Osteoblast (primary cell): Measurements from ENCODE around the gene ZGRF1. TPM values are rescaled to one million over a fixed set of nuclear protein-coding genes. Genes with fewer than 3 reads are reported as not detected.

Source experiments
- DNase-seq: peaks from one replicate; pipeline ENCODE4 v3.0.0; 2011; ENCODE audit warnings: low spot score, mixed read lengths; ENCODE audit not compliant: insufficient read length; ENCODE audit errors: missing footprints
- H2AFZ ChIP-seq: 2 replicates; pipeline ENCODE4 v1.6.0; 2011; ENCODE audit warnings: mild to moderate bottlenecking, low read length
- H3K27ac ChIP-seq: 2 replicates; pipeline ENCODE4 v1.5.1; 2011; ENCODE audit warnings: mild to moderate bottlenecking, low read depth, low read length, moderate library complexity
- H3K27me3 ChIP-seq: 2 replicates; pipeline ENCODE4 v1.6.0; 2012; ENCODE audit warnings: mild to moderate bottlenecking, control low read depth, inconsistent platforms, low read length, moderate library complexity; ENCODE audit not compliant: insufficient read depth
- H3K36me3 ChIP-seq: 2 replicates; pipeline ENCODE4 v1.5.1; 2011; ENCODE audit warnings: mild to moderate bottlenecking, low read length, control low read depth, moderate library complexity; ENCODE audit not compliant: insufficient read depth
- H3K4me1 ChIP-seq: 2 replicates; pipeline ENCODE4 v1.5.1; 2011; ENCODE audit warnings: mild to moderate bottlenecking, low read length, control low read depth, moderate library complexity; ENCODE audit not compliant: insufficient read depth
- H3K4me2 ChIP-seq: 2 replicates; pipeline ENCODE4 v1.6.0; 2011; ENCODE audit warnings: mild to moderate bottlenecking, low read length; ENCODE audit not compliant: insufficient read depth
- H3K4me3 ChIP-seq: fragments of 200-600 bp; sonication (generic); 3 replicates; pipeline ENCODE4 v1.5.1; 2012; ENCODE audit warnings: mild to moderate bottlenecking, low read length, inconsistent platforms; ENCODE audit not compliant: insufficient read depth
- H3K79me2 ChIP-seq: 2 replicates; pipeline ENCODE4 v1.6.0; 2012; ENCODE audit warnings: mild to moderate bottlenecking, low read length, control low read depth, inconsistent platforms; ENCODE audit not compliant: insufficient read depth
- H3K9me3 ChIP-seq: 2 replicates; pipeline ENCODE4 v1.5.1; 2011; ENCODE audit warnings: low read depth, low read length, control low read depth
- H4K20me1 ChIP-seq: 2 replicates; pipeline ENCODE4 v1.6.0; 2012; ENCODE audit warnings: mild to moderate bottlenecking, low read length, control low read depth; ENCODE audit not compliant: insufficient read depth
- total RNA-seq: library from RNA; depleted of rRNA; stranded (reverse); fragments of >200 nt; gene quantifications from 2 replicates; pipeline ENCODE4 v1.2.3, GENCODE V29; 2012
- TF ChIP-seq, protein P1 (sequence below): IDR thresholded peaks from 2 replicates; pipeline ENCODE4 v1.5.1; 2011; ENCODE audit warnings: mild to moderate bottlenecking, low read depth, low read length, moderate library complexity; ENCODE audit errors: extremely low read depth

Gene ZGRF1
- total RNA-seq, 1 donor: 5.8 TPM

DNA sequence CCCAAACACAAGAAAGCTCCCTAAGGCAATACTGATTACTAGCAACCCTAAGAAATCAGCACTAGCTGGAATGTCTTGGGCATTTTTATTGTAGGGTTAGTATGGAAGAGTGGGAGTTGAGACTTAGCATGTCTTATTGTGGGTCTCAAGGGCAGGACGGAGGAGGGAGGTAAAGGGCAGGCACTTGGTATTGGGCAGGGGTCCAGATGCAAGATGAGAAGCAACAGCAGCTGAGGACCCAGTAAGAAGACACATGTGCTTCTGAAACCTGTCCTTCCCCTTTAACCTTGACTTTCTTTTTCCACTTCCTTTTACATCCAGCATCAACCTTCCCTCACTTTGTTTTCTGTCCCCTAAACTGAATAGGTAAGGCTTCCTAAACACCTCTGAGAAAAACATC lies 37.7 kb upstream of the ZGRF1 start:
- no peaks in the 10 kb centered on the region for H3K4me1 ChIP-seq
- no peak overlapping the region for H3K27ac ChIP-seq
- no peak overlapping the region for H2AFZ ChIP-seq
- no peaks in the 10 kb centered on the region for H3K36me3 ChIP-seq
- H3K4me2 ChIP-seq: no peak overlapping the region
- no peaks in the 10 kb centered on the region for H3K9me3 ChIP-seq
- H4K20me1 ChIP-seq: no peaks in the 10 kb centered on the region
- no peaks in the 10 kb centered on the region for H3K27me3 ChIP-seq
- no peaks in the 10 kb centered on the region for H3K79me2 ChIP-seq
- TF ChIP-seq, protein P1, sequence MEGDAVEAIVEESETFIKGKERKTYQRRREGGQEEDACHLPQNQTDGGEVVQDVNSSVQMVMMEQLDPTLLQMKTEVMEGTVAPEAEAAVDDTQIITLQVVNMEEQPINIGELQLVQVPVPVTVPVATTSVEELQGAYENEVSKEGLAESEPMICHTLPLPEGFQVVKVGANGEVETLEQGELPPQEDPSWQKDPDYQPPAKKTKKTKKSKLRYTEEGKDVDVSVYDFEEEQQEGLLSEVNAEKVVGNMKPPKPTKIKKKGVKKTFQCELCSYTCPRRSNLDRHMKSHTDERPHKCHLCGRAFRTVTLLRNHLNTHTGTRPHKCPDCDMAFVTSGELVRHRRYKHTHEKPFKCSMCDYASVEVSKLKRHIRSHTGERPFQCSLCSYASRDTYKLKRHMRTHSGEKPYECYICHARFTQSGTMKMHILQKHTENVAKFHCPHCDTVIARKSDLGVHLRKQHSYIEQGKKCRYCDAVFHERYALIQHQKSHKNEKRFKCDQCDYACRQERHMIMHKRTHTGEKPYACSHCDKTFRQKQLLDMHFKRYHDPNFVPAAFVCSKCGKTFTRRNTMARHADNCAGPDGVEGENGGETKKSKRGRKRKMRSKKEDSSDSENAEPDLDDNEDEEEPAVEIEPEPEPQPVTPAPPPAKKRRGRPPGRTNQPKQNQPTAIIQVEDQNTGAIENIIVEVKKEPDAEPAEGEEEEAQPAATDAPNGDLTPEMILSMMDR: no peak
- DNase-seq: no peak
- no peak overlapping the region for H3K4me3 ChIP-seq

DNA sequence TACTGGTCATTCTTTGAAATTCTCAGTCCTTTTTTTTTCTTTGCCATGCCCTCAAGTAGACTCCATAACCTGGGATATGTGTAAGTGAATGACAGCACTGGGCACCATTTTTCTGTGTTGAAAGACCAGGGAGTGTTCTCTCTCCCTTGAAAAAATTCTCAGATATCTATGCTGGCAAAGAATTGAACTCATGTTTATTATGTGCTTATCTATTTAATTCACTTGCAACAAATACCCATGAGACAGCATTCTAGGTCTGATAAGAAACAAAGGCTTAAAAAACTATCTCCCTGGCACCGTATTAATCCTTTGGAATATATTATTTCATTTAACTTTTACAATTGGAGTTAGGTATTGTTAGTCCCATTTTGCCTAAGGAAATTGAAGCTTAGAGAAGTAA lies 37.0 kb upstream of the ZGRF1 start:
- H3K27me3 ChIP-seq: no peaks in the 10 kb centered on the region

DNA sequence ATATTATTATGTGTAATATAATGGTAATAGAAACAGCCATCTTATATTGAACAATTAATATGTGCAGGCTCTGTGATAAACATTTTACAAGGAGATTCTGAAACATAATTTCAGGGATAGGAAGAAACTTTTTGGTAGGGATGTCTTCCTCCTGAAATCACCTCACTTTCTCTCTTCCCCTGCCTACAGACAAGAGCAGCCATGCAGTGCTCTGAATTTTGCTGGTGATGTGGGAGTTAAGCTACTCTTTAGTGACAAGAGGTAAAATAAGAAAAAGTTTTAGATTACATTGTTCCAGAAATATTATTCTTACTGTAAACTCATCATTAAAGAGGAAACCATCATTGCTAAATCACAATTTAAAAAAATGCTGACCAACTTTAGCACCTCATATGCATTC lies 36.4 kb upstream of the ZGRF1 start:
- H3K4me2 ChIP-seq: no peak overlapping the region
- TF ChIP-seq, protein P1: no peak
- no peaks in the 10 kb centered on the region for H3K9me3 ChIP-seq
- H4K20me1 ChIP-seq: no peaks in the 10 kb centered on the region
- no peaks in the 10 kb centered on the region for H3K79me2 ChIP-seq
- H3K27me3 ChIP-seq: no peaks in the 10 kb centered on the region
- H3K4me3 ChIP-seq: no peak overlapping the region
- DNase-seq: no peak
- H3K4me1 ChIP-seq: no peaks in the 10 kb centered on the region
- no peaks in the 10 kb centered on the region for H3K36me3 ChIP-seq
- no peak overlapping the region for H2AFZ ChIP-seq
- no peak overlapping the region for H3K27ac ChIP-seq

More for the DNA sequence above, 37.0 kb upstream of the ZGRF1 start:
- DNase-seq: no peak
- no peak overlapping the region for H3K27ac ChIP-seq
- H3K9me3 ChIP-seq: no peaks in the 10 kb centered on the region
- H2AFZ ChIP-seq: no peak overlapping the region
- no peak overlapping the region for H3K4me3 ChIP-seq
- H3K36me3 ChIP-seq: no peaks in the 10 kb centered on the region
- H3K4me2 ChIP-seq: no peak overlapping the region
- H3K4me1 ChIP-seq: no peaks in the 10 kb centered on the region
- no peaks in the 10 kb centered on the region for H4K20me1 ChIP-seq
- TF ChIP-seq, protein P1: no peak
- H3K79me2 ChIP-seq: no peaks in the 10 kb centered on the region

DNA sequence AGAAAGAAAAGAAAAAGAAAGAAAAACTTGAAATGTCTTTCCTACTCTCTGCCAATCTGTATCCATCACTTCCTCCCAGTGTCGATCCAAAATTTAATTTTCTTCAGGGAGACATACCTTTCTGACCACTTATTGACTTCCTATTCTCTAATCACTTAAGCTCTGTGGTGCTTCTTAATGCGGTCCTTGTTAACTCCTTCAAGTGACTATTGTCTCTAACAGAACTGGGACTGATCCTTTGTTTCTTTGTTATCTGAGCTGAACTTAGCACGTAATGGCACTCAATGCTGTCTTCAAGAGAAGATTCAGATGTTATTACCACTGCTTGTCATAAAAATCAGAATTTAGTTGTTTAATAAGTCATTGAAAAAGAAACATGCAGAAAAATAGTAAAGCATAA lies 31.4 kb upstream of the ZGRF1 start:
- no peak for DNase-seq
- H3K9me3 ChIP-seq: no peaks in the 10 kb centered on the region
- H3K27ac ChIP-seq: no peak overlapping the region
- TF ChIP-seq, protein P1: no peak
- H3K36me3 ChIP-seq: no peaks in the 10 kb centered on the region
- no peaks in the 10 kb centered on the region for H3K79me2 ChIP-seq
- no peaks in the 10 kb centered on the region for H3K4me1 ChIP-seq
- no peak overlapping the region for H3K4me3 ChIP-seq
- no peaks in the 10 kb centered on the region for H3K27me3 ChIP-seq
- no peak overlapping the region for H2AFZ ChIP-seq
- no peak overlapping the region for H3K4me2 ChIP-seq
- no peaks in the 10 kb centered on the region for H4K20me1 ChIP-seq
